Brain microvascular endothelial cell (primary cell): ENCODE results near the gene MTNR1A.

Experiments used
- DNase-seq: peaks from one replicate; pipeline ENCODE4 v3.0.0-alpha.2; 2020
- H3K27ac ChIP-seq: fragments of 250-450 bp; sonication (Bioruptor Pico); 2 replicates; pipeline ENCODE4 v1.5.1; 2020; ENCODE audit warnings: mild to moderate bottlenecking, moderate library complexity
- H3K27me3 ChIP-seq: fragments of 250-450 bp; sonication (Bioruptor Pico); replicated peaks from 2 replicates; pipeline ENCODE4 v1.5.1; 2020; ENCODE audit warnings: mild to moderate bottlenecking
- H3K36me3 ChIP-seq: fragments of 250-450 bp; sonication (Bioruptor Pico); replicated peaks from 2 replicates; pipeline ENCODE4 v1.5.1; 2020; ENCODE audit warnings: mild to moderate bottlenecking
- H3K4me3 ChIP-seq: 2 replicates; pipeline ENCODE4 v1.5.1; 2011; ENCODE audit warnings: low read depth, mild to moderate bottlenecking, control low read depth, low read length, moderate library complexity
- in situ Hi-C: cut with HindIII; loops from 2 replicates; pipeline ENCODE4 v1.10.0; 2017; ENCODE audit warnings: low sequenced_read_pairs, low pct_ligation_motif_present
- TF ChIP-seq, protein P1 (sequence below): IDR thresholded peaks from 2 replicates; pipeline ENCODE4 v1.5.1; 2011; ENCODE audit warnings: low read depth, mild to moderate bottlenecking, moderate library complexity, low read length, control low read depth, inconsistent platforms; ENCODE audit errors: missing control alignments

MTNR1A gene

DNA sequence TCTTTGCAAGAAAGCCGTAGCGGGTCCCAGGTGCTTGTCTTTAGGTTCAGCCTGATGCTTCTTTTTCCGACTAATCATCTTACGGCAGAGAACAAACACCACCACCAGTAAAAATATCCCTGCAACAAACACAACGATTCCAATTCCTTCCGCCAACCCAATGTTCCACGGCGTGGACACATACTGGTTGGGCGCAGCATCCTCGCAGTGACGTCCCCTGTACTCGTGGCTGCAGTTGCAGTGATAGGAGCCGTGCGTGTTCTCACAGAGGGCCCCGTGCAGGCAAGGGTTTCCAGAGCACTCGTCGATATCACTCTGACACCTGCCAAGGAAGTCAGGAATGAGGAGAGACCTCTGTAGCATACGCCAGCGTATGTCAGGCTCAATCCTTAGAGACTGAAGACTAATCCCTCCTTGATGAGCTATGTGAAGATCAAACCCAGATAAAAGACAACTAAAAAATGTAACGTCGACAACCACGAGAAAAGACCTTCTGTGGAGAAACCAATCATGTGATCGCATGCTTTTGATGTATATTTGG, 41.6 kb upstream of the MTNR1A start:
- in situ Hi-C loops, result loop anchor here (25.0 kb wide), 1 partner anchor 310 kb away; no protein-coding TSS in a partner anchor
- Histone ChIP-seq H3K27ac (no peak overlapping the region), H3K27me3 (no peaks in the 10 kb centered on the region), H3K36me3 (peaks cover 77% of the 10 kb centered on the region), H3K4me3 (no peak overlapping the region)
- DNase-seq, result no peak
- TF ChIP-seq, protein P1, sequence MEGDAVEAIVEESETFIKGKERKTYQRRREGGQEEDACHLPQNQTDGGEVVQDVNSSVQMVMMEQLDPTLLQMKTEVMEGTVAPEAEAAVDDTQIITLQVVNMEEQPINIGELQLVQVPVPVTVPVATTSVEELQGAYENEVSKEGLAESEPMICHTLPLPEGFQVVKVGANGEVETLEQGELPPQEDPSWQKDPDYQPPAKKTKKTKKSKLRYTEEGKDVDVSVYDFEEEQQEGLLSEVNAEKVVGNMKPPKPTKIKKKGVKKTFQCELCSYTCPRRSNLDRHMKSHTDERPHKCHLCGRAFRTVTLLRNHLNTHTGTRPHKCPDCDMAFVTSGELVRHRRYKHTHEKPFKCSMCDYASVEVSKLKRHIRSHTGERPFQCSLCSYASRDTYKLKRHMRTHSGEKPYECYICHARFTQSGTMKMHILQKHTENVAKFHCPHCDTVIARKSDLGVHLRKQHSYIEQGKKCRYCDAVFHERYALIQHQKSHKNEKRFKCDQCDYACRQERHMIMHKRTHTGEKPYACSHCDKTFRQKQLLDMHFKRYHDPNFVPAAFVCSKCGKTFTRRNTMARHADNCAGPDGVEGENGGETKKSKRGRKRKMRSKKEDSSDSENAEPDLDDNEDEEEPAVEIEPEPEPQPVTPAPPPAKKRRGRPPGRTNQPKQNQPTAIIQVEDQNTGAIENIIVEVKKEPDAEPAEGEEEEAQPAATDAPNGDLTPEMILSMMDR, result no peak

DNA sequence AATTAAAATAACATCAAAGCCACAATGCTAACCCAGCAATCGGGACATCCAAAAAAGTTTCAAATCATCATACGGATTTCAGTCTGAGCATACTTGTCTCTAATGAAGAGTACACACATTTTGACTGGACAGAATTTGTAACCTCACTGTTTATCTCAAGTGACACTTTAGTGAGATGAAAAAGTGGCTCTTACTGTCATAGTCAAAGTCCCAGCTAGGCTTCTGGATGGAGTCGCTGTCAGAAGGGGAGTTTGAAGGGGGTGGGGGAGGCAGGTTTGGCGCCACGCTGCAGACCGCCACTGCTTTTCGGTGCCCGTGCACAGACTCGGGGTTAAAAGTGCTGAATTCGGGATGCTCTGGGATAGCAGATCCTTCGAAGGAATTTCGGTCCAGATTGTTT, 41.0 kb upstream of the MTNR1A start:
- no peaks in the 10 kb centered on the region for H3K27me3 ChIP-seq
- no peak overlapping the region for H3K27ac ChIP-seq
- in situ Hi-C loops, result loop anchor here (25.0 kb wide), 1 partner anchor 309 kb away; no protein-coding TSS in a partner anchor
- peaks cover 79% of the 10 kb centered on the region for H3K36me3 ChIP-seq
- no peak overlapping the region for H3K4me3 ChIP-seq
- DNase-seq, result no peak
- TF ChIP-seq, protein P1, result no peak

- no peak for DNase-seq
- in situ Hi-C loops, result loop anchor here (25.0 kb wide), 1 partner anchor 306 kb away; no protein-coding TSS in a partner anchor
- Histone ChIP-seq H3K27me3 (no peaks in the 10 kb centered on the region), H3K36me3 (peaks cover 69% of the 10 kb centered on the region), H3K27ac (no peak overlapping the region), H3K4me3 (no peak overlapping the region)
- TF ChIP-seq, protein P1, result no peak
These were observed 38.2 kb upstream of the MTNR1A start for GRCh38 chr4:186593587-186593973.

DNA sequence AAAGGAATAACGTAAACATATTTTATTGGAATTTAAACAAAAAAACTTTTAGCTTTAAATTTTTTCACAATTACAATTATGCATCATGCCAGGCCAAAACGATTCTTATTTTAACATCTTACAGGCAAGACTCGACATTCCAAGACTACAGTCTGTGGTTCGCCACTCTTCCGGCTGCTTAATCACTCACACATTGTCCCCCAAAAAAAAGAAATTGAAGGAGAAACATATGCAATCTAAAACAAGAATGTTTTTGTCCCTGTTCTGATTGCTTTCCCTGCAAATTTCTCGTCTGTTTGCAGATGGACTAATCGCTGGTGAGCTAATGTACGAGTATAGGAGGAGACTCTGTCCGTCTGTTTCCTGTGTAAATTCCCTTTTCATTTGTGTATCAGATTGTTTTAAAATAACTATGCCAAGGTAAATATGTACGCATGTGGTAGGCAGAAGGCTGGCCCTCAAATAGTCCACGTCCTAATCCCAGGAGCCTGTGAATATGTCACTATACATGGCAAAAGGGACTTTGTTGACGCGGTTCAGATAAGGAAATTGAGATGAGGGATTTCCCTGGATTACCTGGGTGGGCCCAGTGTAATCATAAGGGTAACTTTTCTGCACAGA, 37.7 kb upstream of the MTNR1A start:
- H3K4me3 ChIP-seq, result no peak overlapping the region
- no peak overlapping the region for H3K27ac ChIP-seq
- TF ChIP-seq, protein P1, result no peak
- no peaks in the 10 kb centered on the region for H3K27me3 ChIP-seq
- in situ Hi-C loops, result loop anchor here (25.0 kb wide), 1 partner anchor 306 kb away; no protein-coding TSS in a partner anchor
- H3K36me3 ChIP-seq, result peaks cover 70% of the 10 kb centered on the region
- no peak for DNase-seq

GRCh38 chr4:186592445-186592844, 37.1 kb upstream of the MTNR1A start:
- in situ Hi-C loops, result loop anchor here (25.0 kb wide), 1 partner anchor 305 kb away; no protein-coding TSS in a partner anchor
- TF ChIP-seq, protein P1, result no peak
- H3K27ac ChIP-seq, result no peak overlapping the region
- H3K36me3 ChIP-seq, result peaks cover 63% of the 10 kb centered on the region
- no peak for DNase-seq
- H3K27me3 ChIP-seq, result no peaks in the 10 kb centered on the region
- H3K4me3 ChIP-seq, result no peak overlapping the region
